GM18520 (cell line): ENCODE measurements around the gene ZFX.
A peak's percentile ranks its signal among the peaks of the same experiment; 100 is the strongest.

Source experiments
- ATAC-seq: cut with Tn5 transposase; IDR thresholded peaks from one replicate; pipeline ENCODE4 v1.9.1; 2021; ENCODE audit not compliant: unreplicated experiment

The ZFX gene

DNA sequence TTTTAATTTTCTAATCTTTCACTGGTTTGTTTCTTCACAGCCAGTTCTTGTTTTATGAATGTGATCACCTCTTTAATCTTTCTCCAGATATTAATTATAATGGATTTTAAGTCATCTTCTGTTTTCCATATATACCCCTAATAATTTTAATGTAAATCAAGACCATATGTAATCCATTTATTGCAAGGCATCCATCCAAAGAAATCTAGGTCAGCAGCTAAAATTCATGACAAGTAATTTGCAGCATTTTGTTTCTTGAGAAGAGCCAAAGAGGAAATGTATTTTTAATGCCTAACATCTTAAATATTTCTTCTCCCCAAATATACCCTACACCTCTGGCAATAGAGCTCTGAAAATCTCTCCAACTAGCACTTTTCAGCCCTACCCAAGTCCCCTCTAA is 83.3 kb downstream of the ZFX start:
- ATAC-seq, result no peak

GRCh38 chrX:24235084-24235710 is 85.7 kb downstream of the ZFX start:
- no peak for ATAC-seq

- no peak for ATAC-seq
These were observed 92.5 kb downstream of the ZFX start for GRCh38 chrX:24241822-24242648.

DNA sequence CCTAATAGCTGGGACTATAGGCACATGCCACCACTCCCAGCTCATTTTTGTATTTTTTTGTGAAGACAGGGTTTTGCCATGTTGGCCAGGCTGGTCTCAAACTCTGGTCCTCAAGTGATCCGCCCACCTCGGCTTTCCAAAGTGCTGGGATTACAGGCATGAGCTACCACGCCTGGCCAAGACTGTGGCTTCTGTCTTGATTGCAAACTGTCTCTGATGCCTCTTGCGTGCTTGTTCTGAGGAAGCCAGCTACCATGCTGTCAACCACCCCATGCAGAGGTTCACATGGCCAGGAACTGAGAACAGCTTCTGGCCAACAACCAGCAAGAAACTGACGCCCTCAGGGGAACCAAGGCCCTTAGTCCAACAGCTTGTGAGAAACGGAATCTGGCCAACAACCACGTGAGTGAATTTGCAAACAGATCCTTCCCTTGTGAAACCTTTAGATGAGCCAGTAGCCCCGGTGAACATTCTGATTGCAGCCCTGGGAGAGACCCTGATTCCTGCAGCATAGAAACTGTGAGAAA is 93.2 kb downstream of the ZFX start:
- peak; percentile 88 for ATAC-seq

DNA sequence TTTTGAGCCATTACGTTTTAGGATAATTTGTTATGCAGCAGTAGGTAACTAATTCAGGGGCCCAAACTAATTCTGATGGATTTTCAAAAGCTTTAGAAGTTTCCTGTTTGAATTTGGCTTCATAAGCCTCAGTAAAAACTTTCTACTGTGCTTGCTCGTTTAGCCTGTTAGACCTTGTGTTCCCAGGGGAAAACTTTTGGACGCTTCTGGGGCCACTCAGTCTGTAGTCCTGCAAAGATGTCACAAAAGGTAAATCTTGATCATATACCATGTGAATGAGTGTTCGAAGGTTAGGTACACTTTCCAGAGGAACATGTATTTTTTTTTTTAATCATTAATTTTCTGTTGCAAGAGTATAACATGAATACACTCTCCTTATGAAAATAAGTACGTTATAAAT is 93.7 kb downstream of the ZFX start:
- ATAC-seq, result peak; percentile 24

DNA sequence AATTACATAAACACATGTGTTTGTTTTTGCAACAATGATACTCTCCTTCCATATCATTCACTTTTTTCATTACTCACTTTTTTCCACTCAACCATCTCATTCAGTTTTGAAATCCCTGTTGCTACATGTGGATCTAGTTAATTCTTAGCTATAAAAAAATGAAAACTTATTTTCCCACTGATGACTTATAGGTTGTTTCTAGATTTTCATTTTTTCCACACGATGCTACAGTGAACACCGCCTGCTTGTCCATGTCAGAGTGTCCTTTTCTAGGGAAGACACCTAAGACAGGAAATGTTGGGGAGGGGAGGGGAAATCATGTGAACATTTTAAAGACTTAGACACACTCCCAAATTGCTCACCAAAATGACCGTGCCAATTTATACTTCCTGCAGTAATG is 94.2 kb downstream of the ZFX start:
- no peak for ATAC-seq

DNA sequence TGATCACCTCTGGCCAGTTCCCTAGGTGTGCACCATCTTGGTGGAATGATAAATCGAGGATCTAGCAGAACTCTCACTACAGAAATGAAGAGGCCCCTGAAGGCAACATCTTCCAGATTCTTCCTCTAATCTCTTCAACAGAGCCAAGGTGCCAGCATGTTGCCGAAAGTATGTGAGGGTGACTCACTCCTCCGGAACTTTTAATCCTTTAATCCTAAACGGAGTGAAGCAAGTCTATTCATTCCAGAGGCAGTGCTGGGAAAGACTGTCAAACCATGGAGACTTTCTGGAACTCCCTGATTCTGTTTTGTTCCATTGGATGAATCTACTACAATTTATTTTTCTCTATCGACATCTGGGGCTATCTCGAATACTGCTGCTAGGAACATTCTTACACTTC is 95.7 kb downstream of the ZFX start:
- ATAC-seq, result no peak

GRCh38 chrX:24248042-24248441 is 98.5 kb downstream of the ZFX start:
- no peak for ATAC-seq

DNA sequence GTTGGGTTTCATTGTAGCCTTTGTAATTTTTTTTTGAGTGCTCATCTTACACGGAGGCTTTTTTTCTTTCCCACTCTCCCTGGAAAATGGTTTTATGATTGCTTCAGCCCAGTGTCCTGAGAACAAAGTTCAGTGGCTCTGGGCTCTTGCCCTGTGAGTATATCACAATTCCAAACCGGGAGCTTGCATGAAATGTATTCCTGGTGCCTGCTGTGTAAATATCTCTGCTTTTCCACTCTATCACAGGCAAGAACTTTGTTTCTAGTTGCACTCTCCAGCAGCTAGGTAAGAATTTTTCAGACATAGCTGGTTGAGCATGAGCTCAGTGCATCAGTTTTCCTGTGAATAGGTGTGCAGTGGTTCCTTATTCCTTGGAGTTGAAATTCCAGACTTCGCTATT is 103.5 kb downstream of the ZFX start:
- ATAC-seq, result no peak

- no peak for ATAC-seq
These were observed 103.9 kb downstream of the ZFX start for GRCh38 chrX:24253469-24253868.

DNA sequence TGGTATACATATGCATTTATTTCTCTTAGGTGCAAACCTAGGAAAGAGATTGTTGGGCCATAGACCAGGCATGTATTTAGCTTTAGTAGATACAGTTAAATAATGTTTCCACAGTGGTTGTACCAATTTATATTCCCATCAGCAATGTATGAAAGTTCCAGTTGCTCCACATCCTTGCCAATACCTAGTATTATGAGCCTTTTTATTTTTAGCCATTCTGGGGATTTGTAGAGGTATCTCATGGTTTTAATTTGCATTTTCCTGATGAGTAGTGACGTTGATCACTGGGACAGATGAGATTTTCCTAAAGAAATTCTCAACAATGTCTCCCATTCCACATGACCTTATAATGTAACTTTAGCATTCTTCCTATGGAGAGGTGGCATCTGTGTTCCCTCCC is 107.5 kb downstream of the ZFX start:
- no peak for ATAC-seq

DNA sequence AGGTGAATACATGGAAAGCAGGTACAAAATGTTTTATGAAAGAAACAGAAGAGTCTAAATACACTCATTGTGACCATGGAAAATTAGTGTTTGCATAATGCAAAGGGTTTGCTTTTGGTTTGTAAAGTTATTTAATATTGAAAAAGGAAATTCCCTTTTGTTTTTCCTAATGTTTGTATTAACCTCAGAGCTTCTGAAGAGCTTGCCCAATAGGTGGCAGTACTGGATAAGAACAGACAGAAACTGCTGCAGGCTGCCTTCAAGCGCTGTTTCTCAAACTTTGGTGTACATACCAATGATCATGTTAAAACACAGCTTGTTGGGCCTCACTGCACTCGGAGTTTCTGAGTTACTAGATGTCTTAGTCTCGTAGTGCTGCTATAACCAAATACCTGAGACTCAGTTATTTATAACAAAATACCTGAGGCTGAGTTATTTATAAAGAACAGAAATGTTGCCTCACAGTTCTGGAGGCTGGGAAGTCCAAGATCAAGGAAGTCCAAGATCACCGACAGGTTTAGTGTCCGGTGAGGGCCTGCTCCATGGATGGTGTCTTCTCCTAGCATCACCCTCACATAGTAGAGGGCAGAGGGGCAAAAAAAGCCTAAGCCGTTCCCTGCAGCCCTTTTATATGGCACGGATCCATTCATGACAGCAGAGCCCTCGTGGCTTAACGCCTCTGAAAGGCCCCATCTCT is 110.2 kb downstream of the ZFX start:
- ATAC-seq, result no peak

DNA sequence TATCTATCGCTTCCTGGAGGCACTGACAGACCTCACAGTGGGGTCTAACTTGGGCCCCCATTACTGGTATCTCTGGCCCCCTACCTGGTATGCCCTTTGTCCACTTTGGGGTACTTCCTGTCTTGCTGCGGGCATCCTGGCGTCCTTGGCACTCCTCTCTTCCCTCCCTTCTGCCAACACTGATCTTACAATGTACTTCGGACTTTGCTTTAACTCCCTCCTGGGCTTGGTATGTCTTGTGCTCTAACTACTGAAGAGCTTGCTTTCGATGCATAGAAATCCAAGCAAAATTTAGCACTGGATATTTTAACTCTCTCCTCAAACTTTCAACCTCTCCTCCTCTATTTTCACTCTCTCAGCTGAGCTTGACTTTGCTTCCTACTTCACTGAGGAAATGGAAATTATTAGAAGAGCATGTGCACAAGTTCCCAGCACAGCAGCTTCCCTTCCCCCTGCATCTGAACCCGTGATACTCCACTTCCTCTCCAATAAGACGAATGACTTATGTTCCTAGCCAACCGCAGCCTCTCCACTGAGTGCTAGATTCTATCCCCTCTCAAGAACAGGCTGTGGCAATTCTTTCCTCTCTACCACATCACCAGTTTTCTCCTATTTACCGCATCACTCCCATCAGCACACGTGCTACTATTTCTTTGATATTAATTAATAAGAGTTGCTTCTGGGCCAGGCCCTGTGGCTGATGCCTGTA is 111.5 kb downstream of the ZFX start:
- no peak for ATAC-seq

- no peak for ATAC-seq
These were observed 112.8 kb downstream of the ZFX start for GRCh38 chrX:24262309-24262708.

DNA sequence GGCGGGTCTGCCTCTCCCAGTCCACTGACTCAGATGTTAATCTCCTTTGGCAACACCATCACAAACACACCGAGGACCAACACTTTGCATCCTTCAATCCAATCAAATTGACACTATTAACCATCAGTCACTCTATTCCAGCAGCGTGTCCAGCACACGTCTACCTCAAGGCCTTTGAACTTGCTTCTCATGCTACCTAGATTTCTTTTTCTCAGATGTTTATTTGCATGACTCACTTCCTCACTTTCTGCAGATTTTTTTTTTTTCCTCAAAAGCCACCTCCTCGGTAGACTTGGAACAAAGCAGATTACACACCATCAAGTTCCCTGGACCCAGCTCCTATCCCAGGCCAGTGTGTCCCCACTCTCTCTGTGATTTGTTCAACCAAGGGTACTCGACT is 114.9 kb downstream of the ZFX start:
- no peak for ATAC-seq
